Measurements from ENCODE around the gene SLC14A1. TPM values are rescaled to one million over a fixed set of nuclear protein-coding genes. Genes with fewer than 3 reads are reported as not detected.

Gene SLC14A1
- total RNA-seq, 1 experiment from 2014 or later: 2.3 TPM

DNA sequence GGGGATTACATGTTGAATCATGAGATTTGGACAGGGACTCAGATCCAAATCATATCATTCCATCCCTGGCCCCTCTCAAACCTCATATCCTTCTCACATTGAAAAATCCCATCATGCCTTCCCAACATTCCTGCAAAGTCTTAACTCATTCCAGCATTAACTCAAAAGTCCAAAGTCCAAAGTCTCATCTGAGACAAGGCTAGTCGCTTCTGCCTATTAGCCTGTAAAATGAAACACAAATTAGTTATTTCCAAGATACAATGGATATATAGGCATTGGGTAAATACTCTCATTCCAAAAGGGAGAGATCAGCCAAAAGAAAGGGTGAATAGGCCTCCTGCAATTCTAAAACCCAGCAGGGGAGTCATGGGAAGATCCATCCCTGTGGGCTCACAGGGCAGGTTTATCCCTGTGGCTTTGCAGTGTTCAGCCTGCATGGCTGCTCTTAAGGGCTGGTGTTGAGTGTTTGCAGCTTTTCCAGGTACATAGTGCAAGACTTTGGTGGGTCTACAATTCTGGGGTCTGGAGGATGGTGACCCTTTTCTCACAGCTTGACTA lies 21.2 kb upstream of the SLC14A1 start:
- no peak for DNase-seq
- Histone ChIP-seq H3K79me2 (ENCODE audit: low read length) (no peaks in the 10 kb centered on the region), H3K36me3 (ENCODE audit: low read depth, low read length) (no peaks in the 10 kb centered on the region), H3K9me3 (ENCODE audit: low read length) (no peaks in the 10 kb centered on the region), H3K4me3 (ENCODE audit: low read length) (no peak overlapping the region), H4K20me1 (ENCODE audit: low read length) (no peaks in the 10 kb centered on the region), H3K4me2 (ENCODE audit: low read length) (no peak overlapping the region), H3K9me2 (replicated peaks; ENCODE audit: low read length) (no peaks in the 10 kb centered on the region), H3K27me3 (ENCODE audit: low read length) (no peaks in the 10 kb centered on the region), H3K9ac (ENCODE audit: low read length) (no peak overlapping the region), H3F3A (ENCODE audit: low read length, unreplicated experiment) (no peaks in the 10 kb centered on the region), H3K27ac (ENCODE audit: low read length) (no peak overlapping the region), H2AFZ (ENCODE audit: low read length) (no peak overlapping the region), H3K4me1 (ENCODE audit: insufficient read depth, low read length) (no peaks in the 10 kb centered on the region)
- POLR2A ChIA-PET (ENCODE audit: unreplicated experiment): no interaction called here
- intact Hi-C loops (cut with micrococcal nuclease): no loop called here
- CTCF ChIA-PET: no interaction called here
- no peak for ATAC-seq
- BruUV-seq (replicated peaks): no TSS peak
- TF ChIP-seq, protein P1, sequence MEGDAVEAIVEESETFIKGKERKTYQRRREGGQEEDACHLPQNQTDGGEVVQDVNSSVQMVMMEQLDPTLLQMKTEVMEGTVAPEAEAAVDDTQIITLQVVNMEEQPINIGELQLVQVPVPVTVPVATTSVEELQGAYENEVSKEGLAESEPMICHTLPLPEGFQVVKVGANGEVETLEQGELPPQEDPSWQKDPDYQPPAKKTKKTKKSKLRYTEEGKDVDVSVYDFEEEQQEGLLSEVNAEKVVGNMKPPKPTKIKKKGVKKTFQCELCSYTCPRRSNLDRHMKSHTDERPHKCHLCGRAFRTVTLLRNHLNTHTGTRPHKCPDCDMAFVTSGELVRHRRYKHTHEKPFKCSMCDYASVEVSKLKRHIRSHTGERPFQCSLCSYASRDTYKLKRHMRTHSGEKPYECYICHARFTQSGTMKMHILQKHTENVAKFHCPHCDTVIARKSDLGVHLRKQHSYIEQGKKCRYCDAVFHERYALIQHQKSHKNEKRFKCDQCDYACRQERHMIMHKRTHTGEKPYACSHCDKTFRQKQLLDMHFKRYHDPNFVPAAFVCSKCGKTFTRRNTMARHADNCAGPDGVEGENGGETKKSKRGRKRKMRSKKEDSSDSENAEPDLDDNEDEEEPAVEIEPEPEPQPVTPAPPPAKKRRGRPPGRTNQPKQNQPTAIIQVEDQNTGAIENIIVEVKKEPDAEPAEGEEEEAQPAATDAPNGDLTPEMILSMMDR (conservative IDR thresholded peaks at IDR 0.05; ENCODE audit: low read depth, low read length): no peak
- TF ChIP-seq EZH2 (IDR thresholded peaks at IDR 0.05; ENCODE audit: low read length, unreplicated experiment) (no peak), EZH2phosphoT487 (IDR thresholded peaks at IDR 0.05; ENCODE audit: borderline replicate concordance, low read length) (no peak)

- BruUV-seq (replicated peaks): no TSS peak
- ATAC-seq (no peak), DNase-seq (no peak)
- CTCF ChIA-PET: no interaction called here
- no peaks in the 10 kb centered on the region for H3K9me2 ChIP-seq (replicated peaks; ENCODE audit: low read length)
- POLR2A ChIA-PET (ENCODE audit: unreplicated experiment): no interaction called here
- intact Hi-C loops (cut with micrococcal nuclease): no loop called here
- H4K20me1 ChIP-seq (ENCODE audit: low read length): no peaks in the 10 kb centered on the region
- H3K36me3 ChIP-seq (ENCODE audit: low read depth, low read length): no peaks in the 10 kb centered on the region
- no peak overlapping the region for H3K4me3 ChIP-seq (ENCODE audit: low read length)
- TF ChIP-seq EZH2 (IDR thresholded peaks at IDR 0.05; ENCODE audit: low read length, unreplicated experiment): no peak
- TF ChIP-seq, protein P1 (conservative IDR thresholded peaks at IDR 0.05; ENCODE audit: low read depth, low read length): no peak
- no peak for TF ChIP-seq EZH2phosphoT487 (IDR thresholded peaks at IDR 0.05; ENCODE audit: borderline replicate concordance, low read length)
- no peaks in the 10 kb centered on the region for H3K27me3 ChIP-seq (ENCODE audit: low read length)
- no peaks in the 10 kb centered on the region for H3K9me3 ChIP-seq (ENCODE audit: low read length)
- peaks cover 4% of the 10 kb centered on the region; the same call in 1 of the 2 replicates for H3K4me1 ChIP-seq (ENCODE audit: insufficient read depth, low read length)
- no peak overlapping the region for H3K9ac ChIP-seq (ENCODE audit: low read length)
- H3K4me2 ChIP-seq (ENCODE audit: low read length): no peak overlapping the region
- no peak overlapping the region for H2AFZ ChIP-seq (ENCODE audit: low read length)
- H3K27ac ChIP-seq (ENCODE audit: low read length): no peak overlapping the region
- H3F3A ChIP-seq (ENCODE audit: low read length, unreplicated experiment): no peaks in the 10 kb centered on the region
- no peaks in the 10 kb centered on the region for H3K79me2 ChIP-seq (ENCODE audit: low read length)
These were observed 15.2 kb upstream of the SLC14A1 start for GRCh38 chr18:45708831-45709230.

DNA sequence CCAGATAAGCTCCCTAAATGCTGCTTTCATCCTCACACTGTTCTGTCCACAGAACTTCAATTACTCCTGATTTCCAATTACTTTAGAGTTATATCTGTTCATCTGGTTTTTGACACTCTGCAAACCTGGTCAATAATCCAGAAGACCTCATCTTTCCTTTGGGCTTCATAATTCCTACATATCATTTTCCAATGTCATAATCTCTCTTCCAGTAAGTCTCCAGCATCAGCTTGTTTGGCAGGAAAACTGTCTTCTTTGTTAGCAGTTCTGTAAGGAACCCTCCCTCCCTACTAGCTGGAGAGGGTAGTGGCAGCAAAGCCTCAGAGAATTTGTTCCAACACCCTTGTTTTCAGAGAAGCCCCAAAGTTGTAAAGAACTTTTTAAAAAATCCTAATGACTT lies 11.9 kb upstream of the SLC14A1 start:
- CTCF ChIA-PET: no interaction called here
- no TSS peak for BruUV-seq (replicated peaks)

More for the DNA sequence above, 11.9 kb upstream of the SLC14A1 start:
- Histone ChIP-seq H3K27me3 (ENCODE audit: low read length) (no peaks in the 10 kb centered on the region), H3K9ac (ENCODE audit: low read length) (no peak overlapping the region), H3F3A (ENCODE audit: low read length, unreplicated experiment) (no peaks in the 10 kb centered on the region), H4K20me1 (ENCODE audit: low read length) (no peaks in the 10 kb centered on the region), H3K36me3 (ENCODE audit: low read depth, low read length) (no peaks in the 10 kb centered on the region), H3K79me2 (ENCODE audit: low read length) (no peaks in the 10 kb centered on the region), H3K27ac (ENCODE audit: low read length) (no peak overlapping the region), H3K4me1 (ENCODE audit: insufficient read depth, low read length) (peaks cover 4% of the 10 kb centered on the region; the same call in 1 of the 2 replicates), H3K9me2 (replicated peaks; ENCODE audit: low read length) (no peaks in the 10 kb centered on the region), H3K4me2 (ENCODE audit: low read length) (no peak overlapping the region), H3K4me3 (ENCODE audit: low read length) (no peak overlapping the region), H3K9me3 (ENCODE audit: low read length) (no peaks in the 10 kb centered on the region), H2AFZ (ENCODE audit: low read length) (no peak overlapping the region)
- DNase-seq (no peak), ATAC-seq (no peak)
- no peak for TF ChIP-seq EZH2 (IDR thresholded peaks at IDR 0.05; ENCODE audit: low read length, unreplicated experiment)
- TF ChIP-seq EZH2phosphoT487 (IDR thresholded peaks at IDR 0.05; ENCODE audit: borderline replicate concordance, low read length): no peak
- TF ChIP-seq, protein P1 (conservative IDR thresholded peaks at IDR 0.05; ENCODE audit: low read depth, low read length): no peak
- POLR2A ChIA-PET (ENCODE audit: unreplicated experiment): no interaction called here
- intact Hi-C loops (cut with micrococcal nuclease): no loop called here

Measured in PC-3 (cell line).